HepG2 (cell line): ENCODE measurements around the gene BRD3.

Experiments used
- EZH2 ChIP-seq: conservative IDR thresholded peaks from 2 replicates; pipeline ENCODE4 v1.6.1; 2012; ENCODE audit warnings: mild to moderate bottlenecking, low read depth, low read length, moderate library complexity
- HMG20A ChIP-seq: IDR thresholded peaks from 2 replicates; pipeline ENCODE4 v1.6.1; 2016; ENCODE audit warnings: borderline replicate concordance
- NCOA2 ChIP-seq: sonication (generic); formaldehyde crosslinking; IDR thresholded peaks from 2 replicates; pipeline ENCODE4 v1.8.0; 2022; ENCODE audit warnings: inconsistent platforms
- PRDM4 ChIP-seq: sonication (generic); formaldehyde crosslinking; IDR thresholded peaks from 2 replicates; pipeline ENCODE4 v1.9.0; 2021; ENCODE audit warnings: missing genetic modification reagents, borderline replicate concordance

DNA sequence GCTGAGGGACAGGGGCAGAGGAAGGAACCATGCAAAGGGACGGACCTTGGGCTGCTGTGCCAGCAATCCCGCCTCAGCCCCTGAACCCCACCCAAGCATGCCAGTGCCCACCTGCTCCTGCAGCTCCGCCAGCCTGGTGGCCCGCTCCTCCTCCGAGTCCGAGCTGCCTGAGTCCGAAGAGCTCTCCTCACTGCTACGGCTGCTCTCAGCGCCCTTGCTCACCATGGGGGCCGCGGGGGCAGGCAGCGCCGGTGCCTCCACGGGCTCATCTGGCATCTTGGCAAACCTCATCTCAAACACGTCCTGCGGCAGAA is 26.2 kb downstream of the BRD3 start:
- TF ChIP-seq HMG20A (CRISPR knock-in tag) (no peak), EZH2 (no peak), NCOA2 (CRISPR knock-in tag) (no peak), PRDM4 (CRISPR knock-in tag) (no peak)
